GM12872 (cell line): ENCODE data around the gene PRPF39.

Experiments
- TF ChIP-seq, protein P1 (sequence below): IDR thresholded peaks from 3 replicates; pipeline ENCODE4 v1.5.1; 2011; ENCODE audit warnings: low read depth, mild to moderate bottlenecking, low read length, moderate library complexity; ENCODE audit not compliant: insufficient read depth

PRPF39 gene, protein sequence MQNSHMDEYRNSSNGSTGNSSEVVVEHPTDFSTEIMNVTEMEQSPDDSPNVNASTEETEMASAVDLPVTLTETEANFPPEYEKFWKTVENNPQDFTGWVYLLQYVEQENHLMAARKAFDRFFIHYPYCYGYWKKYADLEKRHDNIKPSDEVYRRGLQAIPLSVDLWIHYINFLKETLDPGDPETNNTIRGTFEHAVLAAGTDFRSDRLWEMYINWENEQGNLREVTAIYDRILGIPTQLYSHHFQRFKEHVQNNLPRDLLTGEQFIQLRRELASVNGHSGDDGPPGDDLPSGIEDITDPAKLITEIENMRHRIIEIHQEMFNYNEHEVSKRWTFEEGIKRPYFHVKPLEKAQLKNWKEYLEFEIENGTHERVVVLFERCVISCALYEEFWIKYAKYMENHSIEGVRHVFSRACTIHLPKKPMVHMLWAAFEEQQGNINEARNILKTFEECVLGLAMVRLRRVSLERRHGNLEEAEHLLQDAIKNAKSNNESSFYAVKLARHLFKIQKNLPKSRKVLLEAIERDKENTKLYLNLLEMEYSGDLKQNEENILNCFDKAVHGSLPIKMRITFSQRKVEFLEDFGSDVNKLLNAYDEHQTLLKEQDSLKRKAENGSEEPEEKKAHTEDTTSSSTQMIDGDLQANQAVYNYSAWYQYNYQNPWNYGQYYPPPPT

GRCh38 chr14:45083976-45084722, at the start of gene PRPF39:
Gene PRPF39 (plus strand): TSS chr14:45084116. CDS start chr14:45095240, 11,124 bp downstream.
- TF ChIP-seq, protein P1, sequence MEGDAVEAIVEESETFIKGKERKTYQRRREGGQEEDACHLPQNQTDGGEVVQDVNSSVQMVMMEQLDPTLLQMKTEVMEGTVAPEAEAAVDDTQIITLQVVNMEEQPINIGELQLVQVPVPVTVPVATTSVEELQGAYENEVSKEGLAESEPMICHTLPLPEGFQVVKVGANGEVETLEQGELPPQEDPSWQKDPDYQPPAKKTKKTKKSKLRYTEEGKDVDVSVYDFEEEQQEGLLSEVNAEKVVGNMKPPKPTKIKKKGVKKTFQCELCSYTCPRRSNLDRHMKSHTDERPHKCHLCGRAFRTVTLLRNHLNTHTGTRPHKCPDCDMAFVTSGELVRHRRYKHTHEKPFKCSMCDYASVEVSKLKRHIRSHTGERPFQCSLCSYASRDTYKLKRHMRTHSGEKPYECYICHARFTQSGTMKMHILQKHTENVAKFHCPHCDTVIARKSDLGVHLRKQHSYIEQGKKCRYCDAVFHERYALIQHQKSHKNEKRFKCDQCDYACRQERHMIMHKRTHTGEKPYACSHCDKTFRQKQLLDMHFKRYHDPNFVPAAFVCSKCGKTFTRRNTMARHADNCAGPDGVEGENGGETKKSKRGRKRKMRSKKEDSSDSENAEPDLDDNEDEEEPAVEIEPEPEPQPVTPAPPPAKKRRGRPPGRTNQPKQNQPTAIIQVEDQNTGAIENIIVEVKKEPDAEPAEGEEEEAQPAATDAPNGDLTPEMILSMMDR, result no peak

DNA sequence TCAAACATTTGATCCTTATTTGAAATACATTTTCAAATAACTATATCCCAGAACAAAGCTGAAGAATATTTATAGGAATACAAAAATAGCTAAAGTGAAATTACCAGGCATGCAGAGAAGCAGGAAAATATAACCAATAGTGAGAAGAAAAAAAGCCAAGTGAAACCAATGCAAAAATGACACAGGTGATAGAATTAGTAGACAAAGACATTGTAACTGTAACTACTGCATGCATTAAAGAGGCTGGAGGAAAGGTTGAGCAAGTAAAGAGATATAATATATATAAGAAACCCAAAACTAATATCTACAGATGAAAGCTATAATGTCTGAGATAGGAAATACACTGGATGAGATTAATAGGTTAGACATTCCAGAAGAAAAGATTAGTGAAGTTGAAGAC, 49.2 kb upstream of the PRPF39 start:
- TF ChIP-seq, protein P1, result no peak

DNA sequence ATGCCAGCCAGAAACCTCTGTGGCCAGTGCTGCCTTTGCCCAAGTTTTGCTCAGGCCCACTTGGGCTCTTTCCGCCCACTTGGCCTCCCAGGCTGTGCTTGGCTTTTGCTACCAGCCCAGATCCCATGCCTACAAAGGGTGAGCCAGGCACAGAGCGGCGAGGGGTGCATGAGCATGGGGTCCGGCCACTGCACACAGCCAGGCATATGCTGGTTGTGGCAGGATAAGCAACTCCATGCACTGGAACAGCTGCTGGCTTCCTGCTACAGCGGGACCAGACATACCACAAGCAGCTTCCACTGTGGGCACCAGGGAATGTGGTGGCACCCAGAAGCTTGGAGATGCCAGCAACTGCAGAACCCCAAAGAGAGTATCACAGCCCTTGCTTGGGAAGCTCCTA, 45.7 kb upstream of the PRPF39 start:
- TF ChIP-seq, protein P1, result no peak

DNA sequence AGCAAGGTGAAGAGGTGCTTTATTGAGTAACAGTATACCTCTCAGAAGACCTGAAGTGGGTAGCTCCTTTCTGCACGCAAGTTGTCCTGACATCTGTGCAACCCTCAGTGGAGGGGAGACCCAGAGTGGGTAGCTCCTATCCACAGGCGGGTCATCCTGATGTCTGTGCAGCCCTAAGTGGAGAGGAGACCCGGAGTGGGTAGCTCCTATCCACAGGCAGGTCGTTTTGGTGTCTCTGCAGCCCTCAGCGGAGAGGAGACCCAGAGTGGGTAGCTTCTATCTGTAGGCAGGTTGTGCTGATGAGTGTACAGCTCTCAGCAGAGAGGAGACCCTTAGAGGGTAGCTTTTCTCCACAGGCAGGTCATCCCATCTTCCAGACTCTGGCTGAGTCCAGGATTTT, 45.1 kb upstream of the PRPF39 start:
- TF ChIP-seq, protein P1, result no peak

GRCh38 chr14:45039390-45039789, 44.5 kb upstream of the PRPF39 start:
- TF ChIP-seq, protein P1, result no peak

DNA sequence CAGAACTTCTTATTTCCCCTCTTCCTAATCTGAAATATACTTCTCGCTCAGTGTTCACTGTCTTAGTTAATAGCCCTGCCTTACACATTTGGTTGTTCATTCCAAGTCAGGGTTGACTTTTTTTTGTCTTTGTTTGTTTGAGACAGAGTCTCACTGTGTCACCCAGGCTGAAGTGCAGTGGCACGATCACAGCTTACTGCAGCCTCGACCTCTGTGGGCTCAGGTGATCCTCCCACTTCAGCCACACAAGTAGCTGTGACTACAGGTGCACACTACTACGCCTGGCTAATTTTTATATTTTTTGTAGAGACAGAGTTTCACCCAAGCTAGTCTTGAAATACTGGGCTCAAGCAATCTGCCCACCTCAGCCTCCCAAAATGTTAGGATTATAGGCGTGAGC, 42.3 kb upstream of the PRPF39 start:
- TF ChIP-seq, protein P1, result no peak

- TF ChIP-seq, protein P1, result no peak
These were observed 39.3 kb upstream of the PRPF39 start for GRCh38 chr14:45044638-45045037.
